T-cell (primary cell): ENCODE results near the gene SKI. TPM values are rescaled to one million over a fixed set of nuclear protein-coding genes. Genes with fewer than 3 reads are reported as not detected.

Source experiments
- ATAC-seq, 4 experiments: fragments of 200-7000 bp in 3 of 4; fragments of 150-1000 bp in 1 of 4; cut with Tn5 transposase; replicated peaks in 1 of 4; 1 replicate in 3 of 4; 2 replicates in 1 of 4; pipeline ENCODE4 v1.10.0; 2021; ENCODE audit warnings: moderate library complexity in 3 of 4, mild to moderate bottlenecking in 2 of 4, moderate number of reproducible peaks in 1 of 4
- CTCF ChIA-PET, 2 donors: fragments of 300-600 bp; sonication (Branson Sonifier 250); formaldehyde crosslinking; loops; one replicate each; lab custom pipeline; 2022; ENCODE audit warnings: antibody characterized with exemption in 2 of 2; lab: Charles Lee
- POLR2A ChIA-PET, 2 donors: fragments of 300-600 bp; sonication (Branson Sonifier 250); formaldehyde crosslinking; loops; one replicate each; lab custom pipeline; 2022; ENCODE audit warnings: antibody characterized with exemption in 2 of 2; lab: Charles Lee
- DNase-seq, 35 experiments: peaks; one replicate each; pipeline versions ENCODE4 v3.0.0 to v3.0.0-alpha.2; 2013 to 2023
- H3K27ac ChIP-seq: one replicate; pipeline ENCODE4 v1.5.1; 2013; ENCODE audit warnings: low read length
- H3K27me3 ChIP-seq, 2 experiments: replicated peaks in 1 of 2; 1 replicate in 1 of 2; 2 replicates in 1 of 2; pipeline versions ENCODE4 v1.6.1 to v1.7.0; 2013; ENCODE audit warnings: low read length in 1 of 2, mixed read lengths in 1 of 2; ENCODE audit not compliant: control insufficient read depth in 2 of 2, insufficient read depth in 2 of 2; ENCODE audit errors: extremely low read depth in 1 of 2
- H3K36me3 ChIP-seq, 2 donors: 1 replicate in 1 of 2; 2 replicates in 1 of 2; pipeline versions ENCODE4 v1.6.1 to v1.7.0; 2013; ENCODE audit warnings: low read length in 1 of 2; ENCODE audit not compliant: control insufficient read depth in 2 of 2, insufficient read depth in 1 of 2; ENCODE audit errors: extremely low read depth in 1 of 2
- H3K4me1 ChIP-seq, 2 experiments: 1 replicate in 1 of 2; 2 replicates in 1 of 2; pipeline versions ENCODE4 v1.6.1 to v1.7.0; 2013; ENCODE audit warnings: low read length in 2 of 2, mixed read lengths in 1 of 2; ENCODE audit not compliant: insufficient read depth in 2 of 2, control insufficient read depth in 1 of 2; ENCODE audit errors: extremely low read depth in 1 of 2
- H3K4me3 ChIP-seq, 2 donors: 1 replicate in 1 of 2; 2 replicates in 1 of 2; pipeline versions ENCODE4 v1.5.1 to v1.7.0; 2013; ENCODE audit warnings: mild to moderate bottlenecking in 2 of 2, low read length in 1 of 2, moderate library complexity in 1 of 2; ENCODE audit not compliant: control insufficient read depth in 1 of 2; ENCODE audit errors: extremely low read depth in 1 of 2
- H3K9me3 ChIP-seq: 2 replicates; pipeline ENCODE4 v1.7.0; 2013
- H3K27ac Mint-ChIP-seq, 2 donors: one replicate each; pipeline ENCODE4 v1.8.0; 2020 to 2021; ENCODE audit warnings: mild to moderate bottlenecking in 2 of 2, mixed read lengths in 2 of 2
- H3K27me3 Mint-ChIP-seq, 2 donors: one replicate each; pipeline ENCODE4 v1.8.0; 2021 to 2022; ENCODE audit warnings: mixed read lengths in 2 of 2
- H3K36me3 Mint-ChIP-seq: one replicate; pipeline ENCODE4 v1.8.0; 2021; ENCODE audit warnings: mixed read lengths
- H3K4me1 Mint-ChIP-seq, 3 donors: one replicate each; pipeline ENCODE4 v1.8.0; 2020 to 2022; ENCODE audit warnings: mixed read lengths in 3 of 3, mild to moderate bottlenecking in 1 of 3
- H3K4me3 Mint-ChIP-seq, 3 donors: one replicate each; pipeline ENCODE4 v1.8.0; 2020 to 2022; ENCODE audit warnings: mild to moderate bottlenecking in 3 of 3, mixed read lengths in 3 of 3, moderate library complexity in 3 of 3
- H3K9me3 Mint-ChIP-seq, 3 donors: one replicate each; pipeline ENCODE4 v1.8.0; 2020 to 2022; ENCODE audit warnings: mixed read lengths in 3 of 3
- WGBS: methylation state at CpG from one replicate; pipeline ENCODE4 v1.1.5; 2013; ENCODE audit warnings: missing lambda C conversion rate; ENCODE audit not compliant: insufficient coverage; 5-methylcytosine and 5-hydroxymethylcytosine counted together
- total RNA-seq, 35 experiments: library from RNA in 6 of 35; stranded (reverse) in 6 of 35; fragments of 120-200 nt in 1 of 35; gene quantifications; one replicate each; pipeline versions ENCODE4 v1.2.1 to v1.2.4 and lab custom pipeline; 2013 to 2026

SKI gene
- total RNA-seq, 5 donors from 2014 or later (not counting 1 experiment from before 2014, with no cell fraction given), result 137 to 299 (median 157) TPM

DNA sequence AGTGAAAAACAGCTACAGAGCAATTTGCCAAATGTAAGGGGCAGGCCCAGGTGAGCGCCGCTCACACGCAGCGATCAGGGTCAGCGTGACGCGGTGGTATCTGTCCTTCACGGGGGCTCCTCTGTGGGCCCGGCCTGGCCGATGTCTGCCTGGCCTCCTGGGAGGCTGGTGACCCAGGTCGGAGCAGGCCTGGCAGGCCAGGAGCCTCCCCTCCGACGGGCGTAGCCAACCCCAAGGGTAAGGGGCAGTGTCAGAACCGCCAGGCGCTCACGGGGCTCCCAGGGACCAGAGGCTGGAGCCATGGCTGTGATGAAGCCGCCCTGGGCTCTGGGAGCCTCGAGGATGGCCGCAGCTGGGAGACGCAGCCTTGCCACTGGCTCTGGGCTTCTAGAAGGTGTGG is 91.2 kb downstream of the SKI start:
- peak overlapping the region in 1 of 3 donors; percentile 15 for H3K4me3 Mint-ChIP-seq
- WGBS, result 84% methylated on average over 15 of the region's 21 CpGs
- peaks cover 5 to 11% (median 10%) of the 10 kb centered on the region in 3 donors for H3K4me1 Mint-ChIP-seq
- H3K27ac Mint-ChIP-seq, result no peak overlapping the region
- POLR2A ChIA-PET, result no interaction called here
- H3K27me3 Mint-ChIP-seq, result no peaks in the 10 kb centered on the region
- H3K9me3 Mint-ChIP-seq, result no peaks in the 10 kb centered on the region
- CTCF ChIA-PET, result no interaction called here
- Histone ChIP-seq H3K36me3 (no peaks in the 10 kb centered on the region), H3K9me3 (no peaks in the 10 kb centered on the region), H3K27me3 (peaks cover 0 to 39% of the 10 kb centered on the region in 2 experiments), H3K4me1 (peaks cover 17 to 61% of the 10 kb centered on the region in 2 experiments), H3K27ac (no peak overlapping the region), H3K4me3 (no peak overlapping the region)
- DNase-seq, result no peak
- H3K36me3 Mint-ChIP-seq, result no peaks in the 10 kb centered on the region
- ATAC-seq, result no peak

DNA sequence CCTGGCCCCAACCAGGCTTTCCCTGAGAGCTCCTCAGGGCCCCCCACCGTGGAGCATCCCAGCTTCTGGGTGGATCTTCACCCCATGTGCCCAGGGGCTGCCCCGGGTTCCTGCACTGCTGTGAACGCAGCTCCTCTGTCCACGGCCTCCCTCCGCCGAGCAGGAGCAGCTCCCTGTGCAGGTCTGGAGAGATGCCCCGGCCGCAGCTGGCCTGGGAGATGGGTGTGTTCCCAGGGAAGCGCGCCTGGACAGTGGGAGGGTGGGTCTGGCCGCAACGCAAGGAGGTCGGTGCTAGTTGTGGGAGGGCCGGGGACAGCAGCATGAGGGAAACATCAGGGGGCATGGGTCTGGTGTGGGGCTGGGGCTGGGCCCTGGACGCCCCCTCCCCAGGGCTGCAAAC is 91.9 kb downstream of the SKI start:
- ChIA-PET POLR2A (interaction anchor here in 1 of 2 donors (0.6 kb wide), 1 partner anchor 65 kb away, joined by 10 read pairs; no protein-coding TSS in a partner anchor), CTCF (no interaction called here)
- DNase-seq, result no peak
- H3K27ac Mint-ChIP-seq, result no peak overlapping the region
- H3K4me1 Mint-ChIP-seq, result peaks cover 5 to 11% (median 10%) of the 10 kb centered on the region in 3 donors
- H3K4me3 Mint-ChIP-seq, result no peak overlapping the region
- H3K36me3 Mint-ChIP-seq, result no peaks in the 10 kb centered on the region
- peaks cover 0 to 41% of the 10 kb centered on the region in 2 experiments for H3K27me3 ChIP-seq
- no peaks in the 10 kb centered on the region for H3K9me3 Mint-ChIP-seq
- no peaks in the 10 kb centered on the region for H3K9me3 ChIP-seq
- H3K4me1 ChIP-seq, result peaks cover 16 to 59% of the 10 kb centered on the region in 2 experiments
- no peak overlapping the region for H3K27ac ChIP-seq
- no peaks in the 10 kb centered on the region for H3K27me3 Mint-ChIP-seq
- H3K4me3 ChIP-seq, result no peak overlapping the region
- WGBS, result 93% methylated on average over 13 of the region's 15 CpGs
- ATAC-seq, result no peak
- H3K36me3 ChIP-seq, result no peaks in the 10 kb centered on the region

DNA sequence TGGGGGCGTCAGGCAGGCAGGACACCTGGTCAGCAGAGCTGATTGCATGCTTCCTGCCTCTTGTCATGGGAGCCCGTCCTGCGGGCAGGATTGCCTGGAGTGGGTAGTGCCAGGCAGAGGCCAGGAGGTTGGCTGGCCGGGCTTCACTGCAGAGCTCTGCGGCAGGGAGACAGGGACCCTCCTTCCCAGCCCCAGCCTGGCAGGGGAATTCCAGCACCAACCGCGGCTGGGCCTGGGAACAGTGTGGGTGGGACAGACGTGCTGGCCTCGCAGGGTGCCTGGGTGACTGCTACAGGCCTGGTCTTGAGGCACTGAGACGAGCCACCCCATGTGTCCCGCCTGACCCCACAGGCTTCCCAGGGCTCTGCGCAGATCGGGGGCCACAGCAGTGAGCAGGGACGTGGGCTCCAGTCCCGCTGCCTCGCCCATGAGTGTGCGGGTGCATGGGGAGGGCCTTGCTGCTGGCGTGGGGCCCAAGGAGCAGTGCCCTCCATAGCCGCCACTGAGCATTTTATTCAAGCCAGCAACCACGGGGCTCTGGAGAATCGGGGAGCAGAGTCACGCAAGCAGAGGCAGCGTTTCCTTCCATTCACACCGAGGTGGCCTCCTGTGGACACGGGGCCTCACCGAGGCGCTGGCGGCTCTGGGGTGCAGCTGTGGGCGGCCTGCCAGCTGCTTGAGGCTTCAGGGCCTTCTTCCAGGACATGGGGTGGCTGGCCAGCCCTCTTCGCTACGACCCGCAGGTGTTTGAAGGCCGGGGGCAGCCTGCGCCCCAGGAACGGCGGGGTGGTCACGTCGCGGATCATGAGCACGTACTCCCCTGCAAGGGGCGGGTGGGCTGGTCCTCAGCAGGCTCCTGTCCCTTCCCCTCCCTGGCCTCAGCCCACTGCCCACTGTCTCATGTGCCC is 92.9 kb downstream of the SKI start:
- no peak for DNase-seq
- ChIA-PET CTCF (no interaction called here), POLR2A (no interaction called here)
- Histone ChIP-seq H3K4me1 (peaks cover 10 to 49% of the 10 kb centered on the region in 2 experiments), H3K36me3 (no peaks in the 10 kb centered on the region), H3K9me3 (no peaks in the 10 kb centered on the region), H3K4me3 (no peak overlapping the region), H3K27me3 (peaks cover 0 to 41% of the 10 kb centered on the region in 2 experiments), H3K27ac (no peak overlapping the region)
- ATAC-seq, result no peak
- WGBS, result 83% methylated on average over 38 of the region's 41 CpGs
- Mint-ChIP-seq H3K27ac (no peak overlapping the region), H3K4me3 (no peak overlapping the region), H3K4me1 (peaks cover 5 to 7% (median 6%) of the 10 kb centered on the region in 3 donors), H3K36me3 (no peaks in the 10 kb centered on the region), H3K9me3 (no peaks in the 10 kb centered on the region), H3K27me3 (no peaks in the 10 kb centered on the region)

DNA sequence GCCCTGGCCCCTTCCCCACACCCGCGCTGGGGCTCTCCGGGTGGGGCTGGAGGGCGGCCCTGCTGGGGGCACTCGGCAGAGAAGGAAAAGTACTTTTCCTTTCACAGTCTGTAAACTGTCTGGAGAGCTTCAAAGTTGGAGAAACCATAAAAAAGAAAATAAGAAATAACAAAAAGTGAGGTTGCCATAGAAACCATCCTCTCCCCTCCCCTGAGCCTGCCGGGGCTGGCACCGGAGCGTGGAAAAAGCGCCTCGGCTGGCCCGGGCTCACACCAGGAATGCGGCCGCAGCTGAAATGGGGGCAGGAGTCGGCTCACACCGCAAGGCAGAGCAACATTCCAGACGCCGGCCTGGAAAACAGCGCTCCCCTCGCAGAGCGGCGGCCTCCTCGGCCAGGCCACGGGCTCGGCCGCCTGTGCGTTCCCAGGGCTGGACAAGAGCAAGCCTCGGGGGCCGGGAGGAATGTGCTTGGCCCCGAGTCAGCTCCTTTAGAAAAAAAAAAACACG is 94.0 kb downstream of the SKI start:
- H3K4me3 Mint-ChIP-seq, result no peak overlapping the region
- Histone ChIP-seq H3K4me3 (no peak overlapping the region), H3K27ac (no peak overlapping the region), H3K4me1 (peaks cover 4 to 38% of the 10 kb centered on the region in 2 experiments), H3K9me3 (no peaks in the 10 kb centered on the region), H3K36me3 (no peaks in the 10 kb centered on the region), H3K27me3 (peaks cover 0 to 46% of the 10 kb centered on the region in 2 experiments)
- DNase-seq, result peak in 1 of 35 experiments; percentile 27
- H3K4me1 Mint-ChIP-seq, result peaks cover 2 to 6% (median 4%) of the 10 kb centered on the region in 3 donors
- no peaks in the 10 kb centered on the region for H3K36me3 Mint-ChIP-seq
- peaks cover 0 to 2% of the 10 kb centered on the region in 2 donors for H3K27me3 Mint-ChIP-seq
- H3K27ac Mint-ChIP-seq, result no peak overlapping the region
- ATAC-seq, result peak in 1 of 4 experiments; percentile 67
- WGBS, result 50% methylated on average over 24 of the region's 30 CpGs
- POLR2A ChIA-PET, result interaction anchor here in 1 of 2 donors (0.6 kb wide), 1 partner anchor 135 kb away, joined by 4 read pairs; no protein-coding TSS in a partner anchor
- CTCF ChIA-PET, result interaction anchor here (0.6 kb wide), 2 partner anchors 35 to 59 kb away, joined by 5 to 7 read pairs; no protein-coding TSS in a partner anchor
- no peaks in the 10 kb centered on the region for H3K9me3 Mint-ChIP-seq

DNA sequence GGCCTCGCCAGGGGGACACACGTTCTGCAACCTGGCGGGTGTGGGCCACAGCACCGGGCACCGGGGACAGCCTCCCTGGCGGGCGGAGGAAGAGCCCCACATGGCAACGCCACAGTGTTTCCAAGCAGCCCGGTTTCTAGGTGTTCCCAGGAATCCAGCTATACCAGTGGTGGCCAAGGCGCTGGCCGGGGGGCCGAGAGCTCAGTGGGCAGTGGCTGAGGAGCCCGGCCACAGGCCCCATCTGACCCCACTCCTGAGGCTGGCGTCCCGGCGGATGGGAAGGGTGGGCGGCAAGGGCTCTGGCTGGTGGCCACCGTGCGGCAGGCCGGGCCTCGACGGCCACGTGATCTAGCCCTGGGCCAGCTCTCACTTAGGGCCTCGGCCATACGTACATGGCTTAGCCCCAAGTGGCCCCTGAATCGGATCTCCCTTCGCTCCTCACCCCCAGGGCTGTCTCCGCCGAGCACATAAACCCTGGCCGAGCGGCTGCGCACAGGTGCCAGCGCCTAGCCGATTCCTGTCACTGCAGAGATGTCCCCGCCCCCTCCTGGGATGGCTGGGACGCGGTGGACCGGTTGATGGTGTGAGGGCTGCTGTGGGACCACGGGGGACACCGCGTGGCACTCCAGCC is 94.6 kb downstream of the SKI start:
- Histone ChIP-seq H3K4me3 (no peak overlapping the region), H3K9me3 (no peaks in the 10 kb centered on the region), H3K27me3 (peaks cover 0 to 46% of the 10 kb centered on the region in 2 experiments), H3K27ac (no peak overlapping the region), H3K36me3 (no peaks in the 10 kb centered on the region), H3K4me1 (peaks cover 4 to 33% of the 10 kb centered on the region in 2 experiments)
- WGBS, result 94% methylated on average over 41 of the region's 41 CpGs
- DNase-seq (no peak), ATAC-seq (no peak)
- Mint-ChIP-seq H3K4me1 (peaks cover 0 to 7% (median 4%) of the 10 kb centered on the region in 3 donors), H3K36me3 (no peaks in the 10 kb centered on the region), H3K27ac (no peak overlapping the region), H3K9me3 (no peaks in the 10 kb centered on the region), H3K4me3 (no peak overlapping the region), H3K27me3 (peaks cover 0 to 4% of the 10 kb centered on the region in 2 donors)
- POLR2A ChIA-PET, result no interaction called here
- CTCF ChIA-PET, result no interaction called here

DNA sequence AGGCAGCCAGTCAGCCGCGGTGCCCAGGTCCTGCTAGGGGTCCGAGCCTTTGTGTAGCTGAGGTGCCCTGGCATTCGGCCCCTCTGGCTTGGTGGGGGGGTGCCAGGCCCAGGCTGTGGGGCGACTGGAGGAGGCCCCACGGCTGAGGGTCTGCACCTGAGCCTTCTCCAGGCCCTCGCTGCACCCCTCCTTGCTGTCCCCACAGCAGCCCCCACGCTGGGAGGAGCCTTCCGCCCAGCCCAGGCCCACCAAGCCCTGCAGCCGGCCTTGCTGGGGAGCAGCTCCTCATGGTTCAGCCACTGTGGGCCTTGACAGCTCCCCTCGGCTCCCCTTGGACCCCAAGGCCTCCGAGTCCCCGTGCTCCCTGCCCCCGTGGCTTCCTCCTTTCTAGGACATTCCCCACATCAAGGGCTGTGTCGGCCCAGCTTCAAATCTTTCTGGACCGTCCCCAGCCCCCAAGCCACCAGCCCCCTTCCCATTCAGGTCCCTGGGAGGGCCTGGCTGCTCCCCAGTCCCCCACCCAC is 95.4 kb downstream of the SKI start:
- no peaks in the 10 kb centered on the region for H3K9me3 Mint-ChIP-seq
- no peak overlapping the region for H3K27ac Mint-ChIP-seq
- Histone ChIP-seq H3K4me3 (no peak overlapping the region), H3K36me3 (no peaks in the 10 kb centered on the region), H3K27me3 (peaks cover 0 to 46% of the 10 kb centered on the region in 2 experiments), H3K4me1 (peaks cover 4 to 24% of the 10 kb centered on the region in 2 experiments), H3K9me3 (no peaks in the 10 kb centered on the region), H3K27ac (no peak overlapping the region)
- ChIA-PET CTCF (no interaction called here), POLR2A (no interaction called here)
- no peak for ATAC-seq
- peaks cover 0 to 7% (median 4%) of the 10 kb centered on the region in 3 donors for H3K4me1 Mint-ChIP-seq
- no peak for DNase-seq
- H3K36me3 Mint-ChIP-seq, result no peaks in the 10 kb centered on the region
- no peak overlapping the region for H3K4me3 Mint-ChIP-seq
- H3K27me3 Mint-ChIP-seq, result peaks cover 0 to 4% of the 10 kb centered on the region in 2 donors
- WGBS, result 90% methylated on average over 15 of the region's 16 CpGs
